BE2C (cell line): ENCODE data around the gene PLD2.

Experiments
- DNase-seq: peaks from one replicate; pipeline ENCODE4 v3.0.0-alpha.2; 2020
- H3K27me3 ChIP-seq: fragments of 250-450 bp; sonication (Bioruptor Pico); 2 replicates; pipeline ENCODE4 v1.5.1; 2020; ENCODE audit warnings: mild to moderate bottlenecking
- H3K36me3 ChIP-seq: fragments of 250-450 bp; sonication (Bioruptor Pico); 2 replicates; pipeline ENCODE4 v1.5.1; 2020; ENCODE audit warnings: mild to moderate bottlenecking
- H3K4me1 ChIP-seq: fragments of 250-450 bp; sonication (Bioruptor Pico); 2 replicates; pipeline ENCODE4 v1.5.1; 2020
- H3K4me3 ChIP-seq: 2 replicates; pipeline ENCODE4 v1.5.1; 2011; ENCODE audit warnings: low read depth, low read length
- H3K9me3 ChIP-seq: fragments of 250-450 bp; sonication (Bioruptor Pico); 2 replicates; pipeline ENCODE4 v1.5.1; 2020
- CTCF ChIP-seq: IDR thresholded peaks from 2 replicates; pipeline ENCODE4 v1.5.1; 2012; ENCODE audit warnings: mild to moderate bottlenecking, low read depth, low read length

Gene PLD2

DNA sequence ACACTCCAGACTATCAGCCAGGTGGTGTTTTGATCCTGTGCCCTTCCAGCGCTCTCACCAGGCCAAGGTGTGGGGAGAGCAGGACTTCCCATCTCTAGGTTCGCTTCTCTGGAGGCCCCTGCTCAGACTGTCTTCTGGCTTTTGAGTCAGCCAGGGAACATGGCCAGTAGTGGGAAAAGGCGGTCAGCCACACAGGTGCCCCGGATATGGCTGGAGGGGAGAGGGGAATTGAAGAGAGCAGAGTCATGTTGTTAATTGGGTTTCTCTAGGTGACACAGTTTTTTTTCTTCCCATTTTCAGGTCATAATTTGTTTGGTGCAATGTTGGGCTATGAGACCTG, 27.7 kb downstream of the PLD2 start:
- peak overlapping the region; percentile 72 for H3K4me3 ChIP-seq
- no peaks in the 10 kb centered on the region for H3K4me1 ChIP-seq
- no peaks in the 10 kb centered on the region for H3K9me3 ChIP-seq
- H3K27me3 ChIP-seq: no peaks in the 10 kb centered on the region
- no peak for TF ChIP-seq CTCF
- no peak for DNase-seq
- no peaks in the 10 kb centered on the region for H3K36me3 ChIP-seq

- Histone ChIP-seq H3K9me3 (no peaks in the 10 kb centered on the region), H3K27me3 (no peaks in the 10 kb centered on the region), H3K4me3 (no peak overlapping the region), H3K4me1 (no peaks in the 10 kb centered on the region), H3K36me3 (no peaks in the 10 kb centered on the region)
- no peak for TF ChIP-seq CTCF
- DNase-seq: no peak
Observed at GRCh38 chr17:4836221-4836620, 29.3 kb downstream of the PLD2 start.

DNA sequence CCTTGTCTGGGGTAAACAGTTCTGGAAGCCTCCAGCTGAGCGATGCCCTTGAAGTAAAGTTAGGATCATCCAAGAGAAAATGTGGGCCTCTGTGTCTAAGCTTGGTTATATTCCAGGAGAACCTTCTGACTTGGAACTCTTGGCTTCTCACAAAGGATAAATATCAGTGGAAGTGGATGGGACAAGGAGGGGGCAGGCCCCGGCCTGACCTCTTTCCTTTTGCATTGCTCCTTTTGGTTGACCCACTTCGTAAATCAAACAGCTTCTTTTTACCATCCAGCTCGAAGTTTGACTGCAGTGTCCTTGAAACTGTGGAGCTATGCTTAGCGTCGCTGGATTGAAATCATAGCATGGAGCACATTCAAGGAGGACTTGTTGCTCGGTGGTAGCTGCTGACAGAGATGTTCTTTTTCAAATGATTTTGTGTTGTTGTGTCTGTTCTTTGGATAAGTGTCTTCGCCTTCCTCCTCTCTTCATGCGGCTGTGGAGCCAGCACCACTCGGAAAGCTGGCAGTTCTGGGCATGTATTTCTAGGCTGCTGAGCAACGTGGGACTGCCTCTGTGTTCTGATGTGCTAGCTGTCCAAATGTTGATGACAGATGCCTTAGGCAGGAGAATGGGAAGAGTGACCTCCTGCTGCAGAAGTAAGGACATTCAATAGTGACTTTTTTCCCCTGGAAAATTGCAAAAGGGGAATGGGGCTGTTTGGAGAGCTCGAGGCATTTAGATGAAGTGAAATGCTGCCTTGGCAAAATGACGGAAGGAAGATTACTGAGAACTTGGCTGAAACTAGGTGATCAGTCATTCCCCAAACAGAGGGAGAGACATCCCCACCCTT, 30.7 kb downstream of the PLD2 start:
- DNase-seq: no peak
- TF ChIP-seq CTCF: no peak
- Histone ChIP-seq H3K4me1 (no peaks in the 10 kb centered on the region), H3K9me3 (no peaks in the 10 kb centered on the region), H3K27me3 (no peaks in the 10 kb centered on the region), H3K36me3 (no peaks in the 10 kb centered on the region), H3K4me3 (no peak overlapping the region)

DNA sequence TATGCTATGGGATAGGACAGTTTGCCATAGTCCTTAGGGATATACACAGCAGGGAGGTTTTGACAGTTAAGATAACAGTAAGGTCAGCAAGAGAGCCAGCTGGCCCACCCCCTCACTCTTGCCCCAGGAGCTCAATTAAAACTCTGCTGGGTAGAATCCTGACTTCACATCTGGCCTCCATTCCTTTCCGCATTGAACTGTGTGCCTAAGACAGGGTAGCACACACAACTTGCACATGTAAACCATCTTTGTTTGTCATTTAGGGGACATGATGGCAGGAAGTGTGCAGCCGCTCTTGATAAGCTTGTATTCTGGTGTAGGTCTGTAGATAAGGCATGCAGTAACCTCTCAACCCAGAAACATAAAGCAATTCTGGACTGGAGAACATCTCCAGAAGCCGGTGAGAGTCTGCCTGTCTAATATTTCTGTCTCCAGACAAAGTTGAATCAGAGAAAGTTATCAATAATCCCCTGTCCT, 31.4 kb downstream of the PLD2 start:
- Histone ChIP-seq H3K9me3 (no peaks in the 10 kb centered on the region), H3K27me3 (no peaks in the 10 kb centered on the region), H3K4me1 (no peaks in the 10 kb centered on the region), H3K36me3 (no peaks in the 10 kb centered on the region), H3K4me3 (no peak overlapping the region)
- no peak for TF ChIP-seq CTCF
- no peak for DNase-seq

DNA sequence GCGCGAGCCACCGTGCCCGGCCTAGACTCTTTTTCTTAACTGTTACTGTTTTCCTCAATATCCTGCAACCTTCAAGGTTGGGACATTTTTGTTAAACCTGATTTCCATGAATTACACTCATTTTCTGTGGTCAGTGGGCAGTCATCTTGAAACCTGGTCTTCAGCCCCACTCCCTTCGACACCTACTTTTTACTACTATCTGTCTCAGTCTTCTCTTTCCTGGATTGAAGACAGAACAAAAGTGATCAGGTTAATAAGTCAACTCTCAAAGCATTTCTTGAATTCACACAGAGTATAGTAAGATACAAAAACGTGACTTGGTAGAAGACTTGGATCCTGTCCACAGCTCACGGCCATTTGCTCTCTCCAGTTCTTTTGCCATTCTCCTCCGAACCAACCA, 32.3 kb downstream of the PLD2 start:
- no peak for TF ChIP-seq CTCF
- Histone ChIP-seq H3K9me3 (no peaks in the 10 kb centered on the region), H3K4me1 (no peaks in the 10 kb centered on the region), H3K27me3 (no peaks in the 10 kb centered on the region), H3K4me3 (no peak overlapping the region), H3K36me3 (no peaks in the 10 kb centered on the region)
- no peak for DNase-seq
